CD4-positive, alpha-beta T cell treated with Interleukin-4 for 4 hours (primary cell): Measurements from ENCODE around the gene MAEL.

ENCODE experiments used
- DNase-seq: peaks from one replicate; pipeline ENCODE4 v3.0.0-alpha.2; 2020

The MAEL gene

DNA sequence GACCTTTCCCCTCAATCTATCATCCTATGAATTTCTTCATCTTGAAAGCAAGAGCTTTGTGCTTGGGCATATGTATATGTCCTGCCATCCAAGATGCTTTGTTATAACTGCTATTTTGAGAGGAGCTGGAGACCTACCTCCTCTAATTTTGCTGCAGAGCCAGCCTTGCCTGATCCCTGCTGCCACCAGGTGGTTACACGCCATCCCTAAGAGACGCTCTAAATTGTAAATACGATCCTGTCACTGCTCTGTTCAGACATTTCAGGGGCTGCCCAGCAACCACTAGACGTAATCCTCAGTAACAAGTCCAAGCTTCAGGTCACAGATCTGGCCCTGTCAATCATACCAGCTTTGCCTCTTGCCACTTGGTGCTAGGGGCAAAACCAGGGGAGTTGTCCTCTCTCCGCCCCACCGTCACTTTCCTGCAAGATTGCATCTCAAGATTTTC, 68.2 kb downstream of the MAEL start:
- no peak for DNase-seq

DNA sequence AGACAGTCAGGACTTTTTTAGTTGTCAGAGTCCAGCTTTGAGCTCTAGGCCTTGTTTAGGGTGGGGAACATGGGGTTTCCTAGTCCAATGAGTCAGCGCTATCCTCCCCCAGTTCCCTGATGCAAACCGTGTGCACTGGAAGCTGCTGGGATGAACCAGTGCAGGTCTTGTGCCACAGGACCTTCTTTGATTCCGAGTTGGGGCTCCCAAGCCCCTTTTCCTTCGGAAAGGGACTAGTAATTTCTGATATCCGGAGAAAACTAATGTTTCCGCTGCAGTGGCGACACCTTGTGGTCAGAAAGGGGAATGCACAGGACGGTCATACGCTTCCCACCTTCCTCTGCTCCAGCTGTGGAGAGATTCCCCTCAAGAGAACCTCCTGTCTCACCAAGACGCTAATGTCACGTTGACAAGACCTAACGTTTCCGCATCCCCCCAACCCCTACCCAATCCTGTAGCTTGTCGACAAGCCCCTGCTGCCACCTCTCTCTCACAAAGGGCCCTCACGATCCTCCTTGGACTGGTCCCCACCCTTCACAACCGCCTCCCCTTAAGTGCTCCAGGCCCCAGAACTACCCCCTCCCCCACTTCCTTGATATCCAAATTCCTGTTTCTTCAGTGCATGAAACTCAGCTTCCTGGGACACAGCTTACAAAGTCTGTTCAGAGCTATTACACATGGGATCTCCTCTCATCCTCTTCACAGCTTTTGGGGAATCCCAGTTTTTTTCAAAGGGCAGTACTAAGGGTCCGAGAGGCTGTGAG, 70.1 kb downstream of the MAEL start:
- peak; percentile 52 for DNase-seq

DNA sequence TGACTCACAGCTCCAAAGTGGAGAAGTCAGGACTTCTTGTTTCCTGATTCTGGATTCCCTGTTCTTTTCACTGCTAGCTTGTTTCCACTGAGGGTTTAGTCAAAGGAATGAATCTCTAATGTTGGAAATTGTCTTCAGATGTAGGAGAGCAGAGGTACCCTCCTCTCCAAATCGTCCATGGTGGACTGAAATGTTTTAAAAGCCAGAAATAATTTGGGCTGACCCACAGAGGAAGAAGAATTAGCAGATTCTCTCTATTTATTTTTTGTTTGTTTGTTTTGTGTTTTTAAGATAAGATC, 70.7 kb downstream of the MAEL start:
- no peak for DNase-seq

DNA sequence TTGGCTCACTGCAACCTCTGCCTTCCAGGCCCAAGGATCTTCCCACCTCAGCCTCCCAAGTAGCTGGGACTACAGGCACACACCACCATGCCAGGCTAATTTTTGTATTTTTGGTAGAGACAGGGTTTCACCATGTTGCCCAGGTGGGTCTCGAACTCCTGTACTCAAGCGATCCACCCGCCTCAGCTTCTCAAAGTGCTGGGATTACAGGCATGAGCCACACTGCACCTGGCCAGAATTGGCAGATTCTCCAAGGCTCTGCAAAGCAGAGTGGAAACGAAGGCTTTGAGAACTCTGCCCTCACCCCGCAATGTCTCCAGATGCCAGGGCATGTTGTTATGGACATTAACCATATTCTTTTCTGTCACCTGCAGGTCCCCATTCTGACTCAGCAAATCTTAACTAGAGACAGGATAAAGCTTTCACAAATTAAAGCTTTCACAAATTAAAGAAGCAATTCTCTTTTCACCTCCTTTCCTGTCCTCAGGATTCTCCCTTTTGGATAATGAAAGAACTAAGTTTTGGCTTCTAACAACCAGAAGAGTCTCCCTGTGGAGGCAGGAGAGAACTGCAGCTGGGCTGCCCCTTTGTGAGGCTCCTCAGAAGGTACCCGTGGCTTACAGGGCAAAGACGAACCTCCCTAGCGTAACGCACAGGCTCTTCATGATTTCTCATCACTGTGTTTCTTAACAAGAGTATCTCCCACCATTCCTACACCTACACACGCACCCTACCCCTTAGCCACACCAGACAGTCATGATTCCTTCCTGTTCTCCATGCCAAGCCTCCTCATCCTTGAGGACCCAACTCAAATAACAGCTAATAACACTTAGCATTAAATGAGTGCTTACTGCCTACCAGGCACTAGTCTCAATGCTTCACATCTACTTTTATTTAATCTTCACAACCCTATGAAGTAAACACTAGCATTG, 71.3 kb downstream of the MAEL start:
- no peak for DNase-seq

DNA sequence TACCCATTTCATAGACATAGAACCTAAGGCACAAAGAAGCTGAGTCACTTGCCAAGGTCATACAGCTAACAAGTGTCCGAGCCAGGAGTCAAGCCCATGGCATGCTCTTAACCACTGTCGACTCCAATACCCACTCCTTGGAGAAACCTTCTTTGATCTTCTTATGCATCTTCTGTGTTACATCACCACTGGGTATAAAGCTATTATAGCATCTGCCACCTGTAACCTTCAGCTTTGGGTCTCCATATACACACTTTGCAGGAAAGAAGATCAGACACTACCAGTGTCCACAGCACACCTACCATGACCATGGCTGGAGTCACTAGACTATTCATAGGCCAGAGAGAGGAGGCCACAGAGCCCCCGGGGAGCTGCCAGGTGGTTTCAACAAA, 72.0 kb downstream of the MAEL start:
- DNase-seq, result no peak

DNA sequence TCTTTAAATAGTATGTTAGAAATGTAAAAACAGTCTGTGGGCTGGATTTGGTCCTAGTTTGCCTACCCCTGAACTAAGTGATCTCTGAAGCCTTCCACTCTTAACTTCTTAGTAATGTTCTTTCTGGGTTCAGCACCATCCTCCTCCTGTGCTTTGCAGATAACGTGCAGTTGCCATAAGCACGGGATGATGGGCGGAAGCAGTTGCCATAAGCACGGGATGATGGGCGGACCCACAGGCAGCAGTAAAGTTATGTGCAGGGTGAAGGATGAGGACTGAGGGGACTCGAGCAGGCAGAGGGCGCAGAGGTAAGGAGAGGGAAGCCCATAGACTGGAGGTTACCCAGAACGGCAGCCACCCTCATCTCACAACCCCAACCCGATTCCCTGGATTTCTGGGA, 75.5 kb downstream of the MAEL start:
- no peak for DNase-seq

DNA sequence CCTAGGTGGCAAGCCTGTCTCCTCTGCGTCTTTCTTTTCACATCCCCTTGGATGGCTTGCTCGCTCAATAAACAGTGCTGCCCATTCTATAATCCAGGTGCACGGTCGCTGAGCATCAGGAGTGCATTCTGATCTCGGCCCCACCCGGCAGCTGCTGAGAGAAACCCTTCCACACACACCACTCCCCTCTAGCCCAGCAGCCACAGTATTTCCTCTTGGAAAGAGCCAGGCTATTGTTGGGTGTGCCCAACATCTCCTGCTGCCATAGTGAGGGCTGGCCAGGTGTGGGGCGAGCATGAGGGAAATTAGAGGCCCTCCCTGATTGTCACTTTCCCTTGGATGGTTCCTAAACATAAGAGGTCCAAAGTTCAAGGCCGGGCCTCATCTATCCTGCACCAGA, 76.4 kb downstream of the MAEL start:
- DNase-seq, result no peak

DNA sequence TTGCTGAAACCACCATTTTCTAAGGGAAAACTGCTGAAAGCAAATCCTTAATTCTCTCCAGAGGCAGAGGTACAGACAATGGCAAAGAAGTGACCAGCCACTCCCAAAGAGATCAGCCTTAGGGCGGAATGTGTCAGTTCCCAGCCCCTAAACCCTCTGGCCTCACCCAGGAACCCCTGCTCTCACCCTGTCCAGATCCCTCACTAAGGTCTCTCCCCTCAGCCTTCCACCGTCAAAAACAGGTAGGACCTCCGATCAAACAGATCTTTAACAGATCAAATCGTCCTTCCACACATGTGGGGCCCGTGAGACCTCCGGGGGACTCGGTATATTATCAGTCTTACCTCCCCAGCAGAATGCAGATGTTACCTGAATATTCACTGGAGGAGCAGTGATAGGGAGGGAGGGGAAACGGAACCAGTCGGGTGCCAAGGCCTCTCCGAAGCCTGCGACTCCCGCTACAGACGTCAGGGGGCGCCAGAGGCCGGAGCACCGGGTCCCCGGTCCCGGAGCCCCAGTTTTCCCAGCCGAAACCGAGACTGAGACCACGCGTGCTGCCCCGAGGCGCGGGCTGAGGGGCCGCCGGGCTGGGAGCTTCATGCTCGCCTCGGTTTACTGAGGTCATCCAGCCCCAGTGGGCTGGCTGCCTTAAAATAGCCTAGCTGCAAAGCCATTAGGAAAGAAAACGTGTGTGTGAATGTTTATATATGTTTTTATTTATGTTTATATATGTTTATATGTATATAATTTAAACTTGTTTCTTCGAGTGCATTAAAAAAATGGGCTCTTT, 77.4 kb downstream of the MAEL start:
- DNase-seq, result peak; percentile 72

DNA sequence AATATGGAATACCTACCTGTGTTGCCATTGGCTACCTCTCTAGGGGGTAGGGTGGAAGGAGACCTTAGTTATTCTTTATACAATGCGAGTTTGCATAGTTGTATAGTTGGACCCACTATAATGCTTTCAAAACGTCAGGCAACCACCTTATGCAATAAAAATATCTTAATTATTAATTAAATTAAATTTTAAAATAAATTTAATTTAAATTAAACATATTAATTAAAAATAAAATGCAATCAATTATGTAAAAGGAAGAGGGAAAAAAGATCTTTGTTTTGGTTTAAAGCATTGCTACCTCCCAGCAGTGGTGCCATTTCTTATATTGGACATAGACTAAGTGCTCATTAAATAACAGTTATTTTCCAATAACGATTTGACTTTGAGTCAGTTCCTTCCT, 78.8 kb downstream of the MAEL start:
- no peak for DNase-seq

DNA sequence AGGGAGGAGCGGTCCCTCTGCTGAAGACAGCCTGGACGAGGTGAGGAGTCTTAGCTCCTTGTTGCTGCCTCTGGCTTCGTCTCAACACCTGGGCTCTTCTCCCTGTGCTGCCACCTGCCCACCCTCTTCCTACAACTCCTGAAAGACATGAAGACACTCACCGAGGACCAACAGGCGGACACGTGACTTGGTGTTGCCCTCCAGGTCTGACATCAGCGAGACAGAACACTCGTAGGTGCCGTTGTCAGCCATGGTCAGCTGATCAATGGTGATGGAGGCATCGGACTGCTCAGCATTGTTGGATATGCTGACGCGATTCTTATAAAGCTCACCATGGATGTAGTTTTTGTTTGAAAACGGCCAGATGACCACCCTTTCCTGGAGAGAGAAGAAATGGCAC, 79.7 kb downstream of the MAEL start:
- DNase-seq, result no peak

DNA sequence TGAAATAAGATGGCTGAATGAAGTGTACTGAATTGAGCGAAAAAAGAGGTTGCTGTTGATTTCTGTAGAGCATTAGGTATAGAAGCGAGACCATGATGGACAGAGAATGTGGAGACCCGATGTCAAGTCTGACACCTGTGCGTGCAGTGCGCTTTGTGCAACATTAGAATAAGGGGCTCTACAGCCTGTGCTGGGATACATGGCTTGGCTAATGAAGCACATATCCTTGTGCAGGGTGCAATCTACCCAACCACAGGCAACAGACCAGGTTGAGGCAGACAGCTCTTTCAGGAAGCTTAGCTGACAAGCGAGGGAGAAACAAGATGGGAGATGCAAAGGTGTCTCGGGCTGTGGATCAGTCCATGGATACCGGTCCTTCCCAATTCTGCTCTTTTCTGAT, 82.2 kb downstream of the MAEL start:
- no peak for DNase-seq
